SJCRH30 (cell line): Measurements from ENCODE around the gene PREP. TPM values are rescaled to one million over a fixed set of nuclear protein-coding genes. Genes with fewer than 3 reads are reported as not detected.

Experiments
- DNase-seq, 2 experiments: peaks; one replicate each; pipeline ENCODE4 v3.0.0-alpha.2; 2015 to 2020
- H3K27ac ChIP-seq: fragments of 250-450 bp; sonication (Bioruptor Pico); 2 replicates; pipeline ENCODE4 v1.5.1; 2020; ENCODE audit warnings: mild to moderate bottlenecking, moderate library complexity
- H3K27me3 ChIP-seq: fragments of 250-450 bp; sonication (Bioruptor Pico); 2 replicates; pipeline ENCODE4 v1.5.1; 2020; ENCODE audit warnings: mild to moderate bottlenecking, moderate library complexity
- H3K36me3 ChIP-seq: fragments of 250-450 bp; sonication (Bioruptor Pico); 2 replicates; pipeline ENCODE4 v1.5.1; 2020; ENCODE audit warnings: mild to moderate bottlenecking, moderate library complexity
- H3K4me1 ChIP-seq: fragments of 250-450 bp; sonication (Bioruptor Pico); 2 replicates; pipeline ENCODE4 v1.5.1; 2020; ENCODE audit warnings: mild to moderate bottlenecking, moderate library complexity
- H3K4me3 ChIP-seq: fragments of 250-450 bp; sonication (Bioruptor Pico); 2 replicates; pipeline ENCODE4 v1.5.1; 2020; ENCODE audit warnings: mild to moderate bottlenecking, moderate library complexity
- H3K9me3 ChIP-seq: fragments of 250-450 bp; sonication (Bioruptor Pico); replicated peaks from 2 replicates; pipeline ENCODE4 v1.5.1; 2020; ENCODE audit warnings: mild to moderate bottlenecking, moderate library complexity
- total RNA-seq: library from RNA; depleted of rRNA; stranded (reverse); fragments of >200 nt; shearing (Covaris generic); gene quantifications from 2 replicates; pipeline ENCODE4 v1.2.3, GENCODE V29; 2014

The PREP gene
- total RNA-seq, 1 experiment from 2014 or later, result 46.4 TPM

- no peaks in the 10 kb centered on the region for H3K36me3 ChIP-seq
- no peak overlapping the region for H3K27ac ChIP-seq
- H3K27me3 ChIP-seq, result no peaks in the 10 kb centered on the region
- no peaks in the 10 kb centered on the region for H3K9me3 ChIP-seq
- DNase-seq, result no peak
- H3K4me1 ChIP-seq, result no peaks in the 10 kb centered on the region
- no peak overlapping the region for H3K4me3 ChIP-seq
Observed at GRCh38 chr6:105294129-105294528, 108.8 kb downstream of the PREP start.

DNA sequence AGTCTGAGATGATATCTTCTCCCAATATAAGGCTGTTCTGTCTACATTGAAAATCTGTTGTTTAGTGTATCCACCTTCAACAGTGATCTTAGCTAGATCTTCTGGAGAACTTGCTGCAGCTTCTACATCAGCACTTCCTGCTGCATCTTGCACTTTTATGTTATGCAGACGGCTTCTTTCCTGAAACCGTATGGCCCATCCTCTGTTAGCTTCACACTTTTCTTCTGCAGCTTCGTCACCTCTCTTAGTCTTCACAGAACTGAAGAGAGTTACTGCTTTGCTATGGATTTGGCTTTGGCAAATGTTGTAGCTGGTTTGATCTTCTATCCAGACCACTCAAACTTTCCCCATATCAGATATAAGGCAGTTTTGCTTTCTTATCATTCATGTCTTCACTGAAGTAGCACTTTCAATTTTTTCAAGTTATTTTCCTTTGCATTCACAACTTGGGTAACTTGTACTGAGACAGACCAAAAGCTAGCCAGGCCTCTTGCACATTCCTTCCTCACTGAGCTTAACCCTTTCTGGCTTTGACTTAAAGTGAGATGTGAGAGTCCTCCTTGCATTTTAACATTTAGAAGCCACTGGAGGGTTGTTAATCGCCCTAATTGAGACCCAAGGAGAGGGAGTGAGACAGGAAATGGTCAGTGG is 110.1 kb downstream of the PREP start:
- no peaks in the 10 kb centered on the region for H3K9me3 ChIP-seq
- no peak overlapping the region for H3K27ac ChIP-seq
- H3K36me3 ChIP-seq, result peaks cover 4% of the 10 kb centered on the region; the same call in 1 of the 2 replicates
- H3K4me3 ChIP-seq, result no peak overlapping the region
- no peaks in the 10 kb centered on the region for H3K27me3 ChIP-seq
- no peak for DNase-seq
- H3K4me1 ChIP-seq, result no peaks in the 10 kb centered on the region

- H3K27me3 ChIP-seq, result no peaks in the 10 kb centered on the region
- H3K9me3 ChIP-seq, result no peaks in the 10 kb centered on the region
- H3K4me3 ChIP-seq, result no peak overlapping the region
Observed at GRCh38 chr6:105291525-105291924, 111.4 kb downstream of the PREP start.

DNA sequence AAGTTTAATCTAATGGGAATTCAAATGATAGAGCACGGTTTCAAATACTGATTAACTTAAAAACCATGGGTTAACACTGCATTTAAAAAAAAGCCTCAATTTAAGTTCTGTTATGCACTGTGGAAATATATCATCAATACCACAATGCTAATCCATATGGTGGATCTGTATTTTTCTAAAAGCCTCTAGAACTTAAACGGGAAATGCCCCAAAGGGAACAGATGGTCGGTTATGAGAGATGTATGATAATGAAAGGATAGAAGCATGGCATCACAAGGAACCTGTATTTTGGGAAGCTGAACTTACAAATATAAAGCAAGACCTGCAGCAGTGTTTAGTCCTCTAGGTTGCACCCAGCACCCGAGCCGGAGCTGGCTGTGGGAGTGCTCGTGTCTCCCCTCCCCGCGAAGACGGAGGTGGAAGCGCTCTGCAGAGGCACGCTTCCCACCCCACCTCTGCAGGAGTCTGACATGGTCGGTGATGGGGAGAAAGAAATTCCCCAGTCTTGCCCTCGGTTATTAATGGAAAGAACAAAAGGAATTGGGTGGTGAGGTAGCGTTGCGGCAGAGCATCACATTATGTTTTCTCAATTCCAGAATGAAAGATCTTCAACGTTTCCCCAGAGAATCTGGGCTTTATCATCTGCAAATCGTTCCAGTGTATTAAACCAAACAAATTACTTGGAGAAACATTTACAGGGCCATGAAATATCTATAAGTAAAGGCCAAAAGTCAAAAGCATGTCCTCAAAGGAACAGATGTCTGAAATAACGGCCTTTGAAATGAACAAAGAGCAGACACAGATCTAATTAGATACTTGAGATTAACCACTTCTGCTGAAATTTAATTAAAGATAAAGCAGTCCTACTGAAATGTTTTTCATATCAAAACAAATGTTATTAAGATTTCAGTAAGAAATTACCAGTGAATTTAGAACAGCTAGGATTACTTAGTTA is 120.0 kb downstream of the PREP start:
- no peak for DNase-seq
- peaks cover 44% of the 10 kb centered on the region for H3K36me3 ChIP-seq
- H3K4me1 ChIP-seq, result no peaks in the 10 kb centered on the region
- H3K27ac ChIP-seq, result no peak overlapping the region
- H3K27me3 ChIP-seq, result no peaks in the 10 kb centered on the region
- H3K4me3 ChIP-seq, result no peak overlapping the region
- H3K9me3 ChIP-seq, result no peaks in the 10 kb centered on the region

More at GRCh38 chr6:105291525-105291924, 111.4 kb downstream of the PREP start:
- no peaks in the 10 kb centered on the region for H3K4me1 ChIP-seq
- H3K36me3 ChIP-seq, result peaks cover 13% of the 10 kb centered on the region; the same call in 1 of the 2 replicates
- no peak overlapping the region for H3K27ac ChIP-seq
- DNase-seq, result no peak

DNA sequence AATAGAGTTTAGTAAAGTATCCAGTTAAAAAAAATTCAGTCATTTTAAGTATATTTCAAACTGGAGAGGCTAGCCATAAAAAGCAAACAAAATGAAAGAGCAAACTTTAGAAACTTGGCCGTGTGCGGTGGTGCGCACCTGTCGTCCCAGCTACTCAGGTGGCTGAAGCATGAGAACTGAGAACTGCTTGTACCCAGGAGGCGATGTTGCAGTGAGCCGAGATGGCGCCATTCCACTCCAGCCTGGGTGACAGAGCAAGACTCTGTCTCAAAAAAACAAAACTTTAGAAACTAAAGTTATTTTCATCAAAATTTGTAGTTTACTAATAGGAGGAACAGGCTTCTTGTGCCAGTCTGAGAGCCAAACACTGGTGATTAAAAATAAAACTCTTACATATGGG is 122.8 kb downstream of the PREP start:
- Histone ChIP-seq H3K4me1 (no peaks in the 10 kb centered on the region), H3K36me3 (peaks cover 49% of the 10 kb centered on the region), H3K27ac (no peak overlapping the region), H3K9me3 (no peaks in the 10 kb centered on the region), H3K27me3 (no peaks in the 10 kb centered on the region), H3K4me3 (no peak overlapping the region)
- DNase-seq, result no peak

GRCh38 chr6:105279463-105279862 is 123.4 kb downstream of the PREP start:
- H3K9me3 ChIP-seq, result no peaks in the 10 kb centered on the region
- H3K27ac ChIP-seq, result no peak overlapping the region
- DNase-seq, result no peak
- H3K27me3 ChIP-seq, result no peaks in the 10 kb centered on the region
- no peak overlapping the region for H3K4me3 ChIP-seq
- no peaks in the 10 kb centered on the region for H3K4me1 ChIP-seq
- peaks cover 44% of the 10 kb centered on the region for H3K36me3 ChIP-seq

DNA sequence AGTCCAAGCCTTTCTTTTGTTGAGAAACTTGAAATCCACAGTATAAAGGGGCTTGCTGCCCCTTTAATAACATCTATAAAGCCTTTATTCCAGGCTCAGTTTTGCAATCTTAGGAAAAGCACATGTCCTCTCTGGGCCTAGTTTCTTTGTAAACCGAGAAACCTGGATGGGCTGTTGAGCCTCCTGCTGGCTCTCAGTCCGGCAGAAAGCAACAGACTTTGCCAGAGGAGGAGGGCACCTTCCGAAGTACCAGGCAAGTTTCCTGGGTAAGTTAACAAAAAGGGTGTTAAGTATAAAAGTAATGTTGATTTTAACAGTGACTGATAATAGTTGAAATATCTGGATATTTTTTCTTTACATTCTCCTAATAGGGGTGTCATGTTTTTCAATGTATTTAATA is 124.1 kb downstream of the PREP start:
- no peaks in the 10 kb centered on the region for H3K4me1 ChIP-seq
- no peak for DNase-seq
- H3K9me3 ChIP-seq, result no peaks in the 10 kb centered on the region
- H3K27me3 ChIP-seq, result no peaks in the 10 kb centered on the region
- H3K27ac ChIP-seq, result no peak overlapping the region
- no peak overlapping the region for H3K4me3 ChIP-seq
- H3K36me3 ChIP-seq, result peaks cover 43% of the 10 kb centered on the region

DNA sequence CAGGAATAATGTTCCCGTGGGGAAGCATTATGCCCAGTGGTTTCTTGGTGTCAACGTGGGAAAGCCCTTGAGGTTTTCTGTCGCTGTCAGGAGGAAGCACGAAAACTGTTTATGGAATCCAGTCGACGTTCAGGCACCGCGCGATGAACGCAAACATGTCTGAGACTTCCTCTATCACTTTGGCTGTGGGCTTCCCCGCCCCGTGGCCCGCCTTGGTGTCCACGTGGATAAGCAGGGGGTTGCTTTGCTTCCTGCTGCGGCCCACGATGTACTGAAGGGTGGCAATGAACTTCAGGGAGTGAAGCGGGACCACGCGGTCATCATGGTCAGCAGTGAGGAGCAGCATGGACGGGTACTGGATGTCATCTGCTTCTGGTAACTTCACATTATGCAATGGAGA is 124.8 kb downstream of the PREP start:
- Histone ChIP-seq H3K9me3 (no peaks in the 10 kb centered on the region), H3K27ac (no peak overlapping the region), H3K4me3 (no peak overlapping the region), H3K4me1 (no peaks in the 10 kb centered on the region), H3K27me3 (no peaks in the 10 kb centered on the region), H3K36me3 (peaks cover 43% of the 10 kb centered on the region)
- no peak for DNase-seq

GRCh38 chr6:105276374-105276773 is 126.5 kb downstream of the PREP start:
- no peaks in the 10 kb centered on the region for H3K9me3 ChIP-seq
- H3K36me3 ChIP-seq, result peaks cover 31% of the 10 kb centered on the region
- no peaks in the 10 kb centered on the region for H3K27me3 ChIP-seq
- no peaks in the 10 kb centered on the region for H3K4me1 ChIP-seq
- no peak for DNase-seq
- no peak overlapping the region for H3K27ac ChIP-seq
- no peak overlapping the region for H3K4me3 ChIP-seq

DNA sequence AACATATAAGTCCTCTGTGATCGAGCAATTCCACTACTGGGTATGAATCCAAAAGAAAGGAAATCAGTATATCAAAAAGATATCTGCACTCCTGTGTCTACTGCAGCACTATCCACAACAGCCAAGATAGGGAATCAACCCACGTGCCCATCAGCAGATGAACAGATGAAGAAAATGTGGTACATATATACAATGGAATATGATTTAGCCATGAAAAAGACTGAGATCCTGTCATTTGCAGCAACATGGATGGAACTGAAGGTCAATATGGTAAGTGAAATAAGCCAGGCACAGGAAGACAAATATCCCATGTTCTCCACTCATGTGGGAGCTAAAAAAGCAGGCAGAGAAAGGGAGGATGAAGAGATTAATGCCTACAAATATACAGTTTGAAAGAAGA is 127.3 kb downstream of the PREP start:
- H3K36me3 ChIP-seq, result peaks cover 25% of the 10 kb centered on the region
- H3K9me3 ChIP-seq, result no peaks in the 10 kb centered on the region
- no peaks in the 10 kb centered on the region for H3K4me1 ChIP-seq
- H3K4me3 ChIP-seq, result no peak overlapping the region
- DNase-seq, result no peak
- H3K27ac ChIP-seq, result no peak overlapping the region
- no peaks in the 10 kb centered on the region for H3K27me3 ChIP-seq

DNA sequence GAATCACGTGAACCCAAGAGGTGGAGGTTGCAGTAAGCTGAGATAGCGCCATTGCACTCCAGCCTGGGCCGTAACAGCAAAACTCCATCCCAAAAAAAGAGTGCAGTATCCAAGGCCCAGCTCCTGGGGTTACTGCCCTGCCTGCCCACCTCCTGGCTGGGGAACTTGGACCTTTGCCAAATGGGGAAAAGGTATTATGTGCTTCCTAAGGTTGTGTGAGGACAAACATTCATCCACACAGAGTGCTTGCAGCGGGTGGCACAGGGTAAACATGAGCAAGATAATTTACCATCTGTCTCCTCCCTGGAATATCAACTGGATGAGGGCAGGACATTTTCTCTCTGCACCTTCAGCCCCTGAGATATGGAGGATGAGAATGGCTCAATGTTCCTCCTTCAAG is 128.2 kb downstream of the PREP start:
- H3K4me1 ChIP-seq, result no peaks in the 10 kb centered on the region
- no peak for DNase-seq
- no peak overlapping the region for H3K27ac ChIP-seq
- H3K27me3 ChIP-seq, result no peaks in the 10 kb centered on the region
- no peak overlapping the region for H3K4me3 ChIP-seq
- no peaks in the 10 kb centered on the region for H3K9me3 ChIP-seq
- peaks cover 22% of the 10 kb centered on the region for H3K36me3 ChIP-seq

GRCh38 chr6:105273589-105273988 is 129.3 kb downstream of the PREP start:
- H3K36me3 ChIP-seq, result peaks cover 22% of the 10 kb centered on the region
- peaks cover 4% of the 10 kb centered on the region; the same call in 1 of the 2 replicates for H3K4me1 ChIP-seq
- no peak overlapping the region for H3K4me3 ChIP-seq
- DNase-seq, result no peak
- H3K27me3 ChIP-seq, result no peaks in the 10 kb centered on the region
- H3K9me3 ChIP-seq, result no peaks in the 10 kb centered on the region
- H3K27ac ChIP-seq, result no peak overlapping the region

DNA sequence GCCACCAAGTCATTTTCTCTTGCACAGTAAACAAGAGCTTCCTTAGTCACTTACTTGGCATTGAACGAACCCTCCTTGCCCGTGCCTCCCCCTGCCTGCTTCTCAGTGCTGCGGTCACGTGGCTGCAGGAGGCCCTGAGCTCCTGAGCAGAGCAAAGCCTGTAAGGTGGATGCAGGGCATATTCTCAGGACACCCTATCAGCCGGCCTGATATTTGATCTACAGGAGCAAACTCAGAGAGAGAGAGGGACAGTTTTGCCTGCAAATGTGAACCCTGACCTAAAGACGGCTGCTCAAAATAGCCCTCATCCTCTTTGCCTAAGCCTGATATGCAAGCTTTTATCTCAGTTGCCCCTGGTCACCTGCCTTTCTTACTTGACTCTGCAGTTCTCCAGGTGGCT is 130.1 kb downstream of the PREP start:
- no peaks in the 10 kb centered on the region for H3K9me3 ChIP-seq
- no peak overlapping the region for H3K27ac ChIP-seq
- H3K27me3 ChIP-seq, result no peaks in the 10 kb centered on the region
- DNase-seq, result no peak
- peaks cover 4% of the 10 kb centered on the region; the same call in 1 of the 2 replicates for H3K4me1 ChIP-seq
- peaks cover 19% of the 10 kb centered on the region for H3K36me3 ChIP-seq
- H3K4me3 ChIP-seq, result no peak overlapping the region

GRCh38 chr6:105270511-105270910 is 132.4 kb downstream of the PREP start:
- Histone ChIP-seq H3K4me3 (no peak overlapping the region), H3K36me3 (peaks cover 6% of the 10 kb centered on the region), H3K4me1 (peaks cover 4% of the 10 kb centered on the region; the same call in 1 of the 2 replicates), H3K27me3 (no peaks in the 10 kb centered on the region), H3K9me3 (no peaks in the 10 kb centered on the region), H3K27ac (no peak overlapping the region)
- peak in 1 of 2 experiments; percentile 51 for DNase-seq

- Histone ChIP-seq H3K27me3 (no peaks in the 10 kb centered on the region), H3K27ac (no peak overlapping the region), H3K4me1 (peaks cover 4% of the 10 kb centered on the region), H3K9me3 (no peaks in the 10 kb centered on the region), H3K36me3 (no peaks in the 10 kb centered on the region), H3K4me3 (no peak overlapping the region)
- DNase-seq, result no peak
Observed at GRCh38 chr6:105269390-105269789, 133.5 kb downstream of the PREP start.
